Measurements from ENCODE around the gene TREML4.
"Not testable (repeated sequence)": the region's sequence is repeated elsewhere in the genome, so short reads cannot be mapped to it uniquely, and the experiment has no call there.

TREML4 gene

DNA sequence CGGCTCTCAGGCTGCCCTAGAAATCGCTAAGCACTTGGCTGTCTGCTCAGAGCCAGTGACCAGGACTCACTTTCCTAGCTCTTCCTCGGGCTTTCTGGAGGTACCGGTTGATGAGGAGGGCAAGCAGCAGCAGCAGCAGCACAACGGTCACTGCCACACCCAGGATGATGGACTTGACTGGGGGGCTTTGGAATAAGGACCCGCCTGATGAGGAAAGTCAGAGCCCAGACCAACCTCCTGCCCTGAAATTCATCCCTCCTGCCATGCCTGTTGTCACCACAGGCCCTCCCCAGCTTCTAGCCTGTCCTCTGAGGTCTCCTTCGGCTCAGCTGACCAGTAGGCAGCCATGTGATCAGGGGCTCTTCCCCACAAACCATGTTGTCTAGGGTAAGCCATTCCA, 43.4 kb upstream of the TREML4 start:
- Histone ChIP-seq H3K4me1 (no peaks in the 10 kb centered on the region), H3K4me2 (ENCODE audit: low read length) (no peak overlapping the region), H3K36me3 (ENCODE audit: control insufficient read depth, insufficient read depth, low read length) (no peaks in the 10 kb centered on the region), H3K27ac (no peak overlapping the region), H3K9ac (no peak overlapping the region), H3K4me3 (ENCODE audit: low read depth, low read length) (no peak overlapping the region), H2AFZ (no peak overlapping the region), H3K79me2 (no peaks in the 10 kb centered on the region), H3K27me3 (ENCODE audit: control insufficient read depth, insufficient read depth, low read length) (no peaks in the 10 kb centered on the region), H3K9me3 (ENCODE audit: control insufficient read depth, low read length) (no peaks in the 10 kb centered on the region)
- TF ChIP-seq, protein P1, sequence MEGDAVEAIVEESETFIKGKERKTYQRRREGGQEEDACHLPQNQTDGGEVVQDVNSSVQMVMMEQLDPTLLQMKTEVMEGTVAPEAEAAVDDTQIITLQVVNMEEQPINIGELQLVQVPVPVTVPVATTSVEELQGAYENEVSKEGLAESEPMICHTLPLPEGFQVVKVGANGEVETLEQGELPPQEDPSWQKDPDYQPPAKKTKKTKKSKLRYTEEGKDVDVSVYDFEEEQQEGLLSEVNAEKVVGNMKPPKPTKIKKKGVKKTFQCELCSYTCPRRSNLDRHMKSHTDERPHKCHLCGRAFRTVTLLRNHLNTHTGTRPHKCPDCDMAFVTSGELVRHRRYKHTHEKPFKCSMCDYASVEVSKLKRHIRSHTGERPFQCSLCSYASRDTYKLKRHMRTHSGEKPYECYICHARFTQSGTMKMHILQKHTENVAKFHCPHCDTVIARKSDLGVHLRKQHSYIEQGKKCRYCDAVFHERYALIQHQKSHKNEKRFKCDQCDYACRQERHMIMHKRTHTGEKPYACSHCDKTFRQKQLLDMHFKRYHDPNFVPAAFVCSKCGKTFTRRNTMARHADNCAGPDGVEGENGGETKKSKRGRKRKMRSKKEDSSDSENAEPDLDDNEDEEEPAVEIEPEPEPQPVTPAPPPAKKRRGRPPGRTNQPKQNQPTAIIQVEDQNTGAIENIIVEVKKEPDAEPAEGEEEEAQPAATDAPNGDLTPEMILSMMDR (IDR thresholded peaks at IDR 0.05), result no peak

DNA sequence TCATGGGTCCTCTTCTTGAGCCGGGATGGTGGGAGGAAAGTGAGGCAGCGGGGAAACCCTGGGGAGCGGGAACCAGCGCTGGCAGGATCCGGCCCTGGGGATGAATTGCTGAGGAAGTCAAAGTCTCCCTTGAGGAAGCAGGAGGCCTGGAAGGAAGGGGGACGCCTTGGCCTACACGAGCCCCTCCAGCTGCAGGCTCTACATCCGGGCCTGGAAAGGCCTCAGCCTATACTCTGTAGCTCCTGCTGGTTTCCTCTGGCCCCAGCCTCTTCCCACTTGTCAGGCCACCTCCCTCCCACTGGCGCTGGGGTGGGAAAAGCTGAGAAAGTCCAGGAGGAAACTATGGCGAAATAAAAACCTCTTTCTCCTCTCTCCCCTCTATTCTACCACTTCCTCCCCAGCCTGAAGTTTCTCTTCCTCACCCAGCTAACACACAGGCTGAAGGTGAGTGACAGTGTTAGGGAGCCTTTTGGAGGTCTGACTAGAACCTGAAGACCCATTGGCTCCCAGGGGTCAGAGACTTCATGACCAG, 42.1 kb upstream of the TREML4 start:
- TF ChIP-seq, protein P1 (IDR thresholded peaks at IDR 0.05), result no peak
- H3K27ac ChIP-seq, result no peak overlapping the region
- H3K4me2 ChIP-seq (ENCODE audit: low read length), result no peak overlapping the region
- no peaks in the 10 kb centered on the region for H3K4me1 ChIP-seq
- H3K9ac ChIP-seq, result no peak overlapping the region
- no peaks in the 10 kb centered on the region for H3K79me2 ChIP-seq
- no peak overlapping the region for H2AFZ ChIP-seq
- H3K9me3 ChIP-seq (ENCODE audit: control insufficient read depth, low read length), result no peaks in the 10 kb centered on the region
- no peak overlapping the region for H3K4me3 ChIP-seq (ENCODE audit: low read depth, low read length)
- no peaks in the 10 kb centered on the region for H3K27me3 ChIP-seq (ENCODE audit: control insufficient read depth, insufficient read depth, low read length)
- no peaks in the 10 kb centered on the region for H3K36me3 ChIP-seq (ENCODE audit: control insufficient read depth, insufficient read depth, low read length)

DNA sequence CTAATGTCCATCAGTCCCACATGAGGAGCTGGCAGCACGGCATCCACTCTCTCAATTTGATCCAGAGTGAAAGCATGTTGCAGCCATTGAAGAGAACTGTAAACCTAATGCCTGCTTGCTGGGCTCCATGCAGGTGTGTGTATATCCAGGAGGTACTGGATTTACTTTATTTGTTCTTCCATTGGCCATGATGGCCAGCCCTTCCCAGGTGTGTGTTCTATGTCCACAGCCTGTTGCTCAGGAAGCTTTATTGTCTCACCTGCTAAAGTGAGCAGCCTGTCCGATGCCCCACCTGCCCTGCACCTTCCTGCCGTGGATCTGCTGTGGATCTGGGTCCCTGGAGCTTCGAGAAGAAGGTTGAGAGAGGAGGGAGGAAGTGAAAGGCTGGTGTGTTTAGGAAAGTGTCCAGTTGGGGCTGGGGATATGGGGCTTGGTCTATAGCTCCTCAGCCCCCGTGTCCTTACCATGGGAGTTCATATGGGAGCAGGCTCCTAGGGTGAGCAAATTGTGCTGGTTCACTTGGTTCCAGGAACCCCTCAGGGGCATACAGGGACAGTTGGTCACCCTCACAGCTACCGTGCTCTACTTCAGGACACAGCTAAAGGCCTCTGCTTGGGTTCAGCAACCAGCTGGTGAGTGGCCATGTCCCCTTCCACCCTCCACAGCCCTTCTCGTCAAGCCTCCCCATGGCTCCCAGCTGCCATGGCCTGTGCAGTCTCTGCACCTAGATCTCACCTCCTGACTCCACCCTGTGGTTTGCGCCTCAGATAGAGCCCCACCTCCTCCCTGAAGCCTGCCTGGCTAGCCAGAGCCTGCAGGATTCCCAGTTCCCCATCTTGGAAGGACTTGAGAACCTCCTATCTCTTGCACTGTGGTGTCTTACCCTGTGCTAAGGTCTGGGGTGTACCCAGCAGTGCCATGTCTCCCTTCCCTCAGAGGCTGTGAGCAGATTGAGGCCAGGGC, 39.9 kb upstream of the TREML4 start:
- H3K27ac ChIP-seq, result no peak overlapping the region
- TF ChIP-seq, protein P1 (IDR thresholded peaks at IDR 0.05), result no peak
- H2AFZ ChIP-seq, result no peak overlapping the region
- H3K4me1 ChIP-seq, result no peaks in the 10 kb centered on the region
- no peak overlapping the region for H3K9ac ChIP-seq
- H3K4me3 ChIP-seq (ENCODE audit: low read depth, low read length), result no peak overlapping the region
- no peaks in the 10 kb centered on the region for H3K27me3 ChIP-seq (ENCODE audit: control insufficient read depth, insufficient read depth, low read length)
- H3K36me3 ChIP-seq (ENCODE audit: control insufficient read depth, insufficient read depth, low read length), result no peaks in the 10 kb centered on the region
- no peak overlapping the region for H3K4me2 ChIP-seq (ENCODE audit: low read length)
- no peaks in the 10 kb centered on the region for H3K79me2 ChIP-seq
- no peaks in the 10 kb centered on the region for H3K9me3 ChIP-seq (ENCODE audit: control insufficient read depth, low read length)

DNA sequence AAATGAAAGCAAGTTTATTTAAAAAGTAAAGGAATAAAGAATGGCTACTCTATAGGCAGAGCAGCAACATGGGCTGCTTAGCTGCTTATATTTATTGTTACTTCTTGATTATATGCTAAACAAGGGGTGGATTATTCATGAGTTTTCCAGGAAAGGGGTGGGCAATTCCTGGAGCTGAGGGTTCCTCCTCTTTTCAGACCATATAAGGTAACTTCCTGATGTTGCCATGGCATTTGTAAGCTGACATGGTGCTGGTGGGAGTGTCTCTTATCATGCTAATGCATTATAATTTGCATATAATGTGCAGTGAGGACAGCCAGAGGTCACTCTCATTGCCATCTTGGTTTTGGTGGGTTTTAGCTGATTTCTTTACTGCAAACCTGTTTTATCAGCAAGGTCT, 39.1 kb upstream of the TREML4 start:
- not testable (repeated sequence) for H3K9ac ChIP-seq; H3K9me3 ChIP-seq (ENCODE audit: control insufficient read depth, low read length); H3K79me2 ChIP-seq; H2AFZ ChIP-seq; H3K36me3 ChIP-seq (ENCODE audit: control insufficient read depth, insufficient read depth, low read length); H3K4me3 ChIP-seq (ENCODE audit: low read depth, low read length); H3K4me2 ChIP-seq (ENCODE audit: low read length); H3K27me3 ChIP-seq (ENCODE audit: control insufficient read depth, insufficient read depth, low read length); H3K4me1 ChIP-seq; H3K27ac ChIP-seq

DNA sequence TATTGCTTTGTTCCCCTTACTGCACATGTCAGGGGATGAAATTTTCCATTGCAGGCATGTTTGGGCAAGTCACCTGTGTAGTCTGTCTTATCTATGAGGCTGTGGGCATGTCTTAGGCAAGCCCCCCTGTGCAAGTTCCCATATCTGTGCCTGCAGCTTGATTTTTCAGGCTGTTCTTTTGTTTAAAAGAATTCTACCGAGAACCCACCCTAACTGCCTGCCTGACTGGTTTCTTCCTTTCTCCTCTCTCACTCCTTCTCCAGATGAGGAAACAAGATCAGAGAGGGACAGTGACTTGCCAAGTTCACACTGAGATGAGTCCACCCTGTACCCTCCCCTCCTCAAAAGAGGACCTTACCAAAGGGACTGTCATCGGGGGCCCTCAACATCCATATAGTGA, 38.2 kb upstream of the TREML4 start:
- Histone ChIP-seq H3K9ac (no peak overlapping the region), H3K9me3 (ENCODE audit: control insufficient read depth, low read length) (no peaks in the 10 kb centered on the region), H3K27me3 (ENCODE audit: control insufficient read depth, insufficient read depth, low read length) (no peaks in the 10 kb centered on the region), H3K27ac (no peak overlapping the region), H3K4me1 (no peaks in the 10 kb centered on the region), H3K4me2 (ENCODE audit: low read length) (no peak overlapping the region), H3K79me2 (no peaks in the 10 kb centered on the region), H2AFZ (no peak overlapping the region), H3K4me3 (ENCODE audit: low read depth, low read length) (no peak overlapping the region), H3K36me3 (ENCODE audit: control insufficient read depth, insufficient read depth, low read length) (no peaks in the 10 kb centered on the region)
- TF ChIP-seq, protein P1 (IDR thresholded peaks at IDR 0.05), result no peak
